Breast epithelium (tissue), 4 donors: ENCODE results near the gene CACNA1B. TPM values are rescaled to one million over a fixed set of nuclear protein-coding genes. Genes with fewer than 3 reads are reported as not detected.

Experiments
- DNase-seq, 2 donors: peaks; one replicate each; pipeline ENCODE4 v3.0.0-alpha.2; 2019; ENCODE audit warnings: low spot score in 2 of 2
- H3K27ac ChIP-seq, 2 donors: fragments of 200-600 bp; sonication (generic) in 1 of 2; one replicate each; pipeline ENCODE4 v1.5.1; 2016 to 2019; ENCODE audit warnings: mild to moderate bottlenecking in 1 of 2
- H3K27me3 ChIP-seq, 2 donors: fragments of 200-600 bp; sonication (generic) in 1 of 2; one replicate each; pipeline versions ENCODE4 v1.5.1 to v1.6.0; 2017 to 2019; ENCODE audit warnings: control low read depth in 1 of 2, mild to moderate bottlenecking in 1 of 2
- H3K36me3 ChIP-seq: fragments of 200-600 bp; one replicate; pipeline ENCODE4 v1.5.1; 2019
- H3K4me1 ChIP-seq, 2 donors: fragments of 200-600 bp; sonication (generic); one replicate each; pipeline ENCODE4 v1.5.1; 2016 to 2019; ENCODE audit warnings: control low read depth in 1 of 2
- H3K4me3 ChIP-seq, 3 donors: fragments of 200-600 bp; sonication (generic); 1 replicate in 2 of 3; 2 replicates in 1 of 3; pipeline ENCODE4 v1.5.1; 2016 to 2019; ENCODE audit warnings: mild to moderate bottlenecking in 3 of 3, moderate library complexity in 2 of 3
- H3K9me3 ChIP-seq, 2 donors: fragments of 200-600 bp; sonication (generic) in 1 of 2; one replicate each; pipeline ENCODE4 v1.5.1; 2016 to 2019; ENCODE audit warnings: control low read depth in 1 of 2
- POLR2A ChIP-seq: fragments of 450-650 bp; IDR thresholded peaks from one replicate; pipeline ENCODE4 v1.6.1; 2016; ENCODE audit warnings: antibody characterized with exemption, mild to moderate bottlenecking, moderate library complexity
- POLR2AphosphoS5 ChIP-seq, 3 donors: sonication (generic); formaldehyde crosslinking; IDR thresholded peaks; one replicate each; pipeline ENCODE4 v1.6.1; 2017; ENCODE audit warnings: antibody characterized with exemption in 3 of 3
- intact Hi-C: fragments of 100-400 bp; cut with DNase I; formaldehyde crosslinking; loops from one replicate; pipeline ENCODE4 v1.15.1; 2023; ENCODE audit warnings: low total_unique reads
- total RNA-seq, 3 donors: library from RNA; depleted of rRNA; stranded (reverse); fragments of >200 nt; gene quantifications; one replicate each; pipeline ENCODE4 v1.1.0, GENCODE V29; 2016
- TF ChIP-seq, protein P1 (sequence below), 3 donors: fragments of 450-650 bp; IDR thresholded peaks; one replicate each; pipeline ENCODE4 v1.5.1; 2016 to 2017; ENCODE audit warnings: antibody characterized with exemption in 3 of 3, mild to moderate bottlenecking in 3 of 3, moderate library complexity in 3 of 3

The CACNA1B gene
- total RNA-seq, 3 donors from 2014 or later: under 0.01 TPM; not detected in 2

DNA sequence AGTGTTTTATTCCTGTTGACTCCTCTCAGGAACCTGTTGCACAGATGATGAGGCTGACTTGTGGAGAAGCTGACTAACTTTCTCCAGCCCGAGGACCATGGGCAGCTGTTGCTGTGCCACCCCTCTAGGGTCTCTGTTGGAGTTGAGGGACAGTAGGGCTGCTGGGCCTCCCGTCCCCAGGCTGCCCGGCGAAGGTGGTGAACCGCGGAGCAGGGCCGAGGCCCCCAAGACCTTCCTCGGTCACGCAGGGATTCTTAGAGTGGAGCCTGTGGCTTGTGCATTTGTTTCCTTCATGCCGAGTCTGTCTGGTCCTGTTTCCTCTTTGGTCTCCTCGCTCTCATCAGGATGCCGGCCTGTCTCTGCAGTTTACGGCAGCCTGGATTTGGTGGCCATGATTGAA is 40.2 kb downstream of the CACNA1B start:
- H3K27me3 ChIP-seq: no peaks in the 10 kb centered on the region
- intact Hi-C loops: no loop called here
- no peak overlapping the region for H3K27ac ChIP-seq
- H3K4me1 ChIP-seq: no peaks in the 10 kb centered on the region
- DNase-seq: no peak
- no peaks in the 10 kb centered on the region for H3K36me3 ChIP-seq
- TF ChIP-seq POLR2A (no peak), POLR2AphosphoS5 (IDR thresholded peaks at IDR 0.05) (no peak)
- TF ChIP-seq, protein P1, sequence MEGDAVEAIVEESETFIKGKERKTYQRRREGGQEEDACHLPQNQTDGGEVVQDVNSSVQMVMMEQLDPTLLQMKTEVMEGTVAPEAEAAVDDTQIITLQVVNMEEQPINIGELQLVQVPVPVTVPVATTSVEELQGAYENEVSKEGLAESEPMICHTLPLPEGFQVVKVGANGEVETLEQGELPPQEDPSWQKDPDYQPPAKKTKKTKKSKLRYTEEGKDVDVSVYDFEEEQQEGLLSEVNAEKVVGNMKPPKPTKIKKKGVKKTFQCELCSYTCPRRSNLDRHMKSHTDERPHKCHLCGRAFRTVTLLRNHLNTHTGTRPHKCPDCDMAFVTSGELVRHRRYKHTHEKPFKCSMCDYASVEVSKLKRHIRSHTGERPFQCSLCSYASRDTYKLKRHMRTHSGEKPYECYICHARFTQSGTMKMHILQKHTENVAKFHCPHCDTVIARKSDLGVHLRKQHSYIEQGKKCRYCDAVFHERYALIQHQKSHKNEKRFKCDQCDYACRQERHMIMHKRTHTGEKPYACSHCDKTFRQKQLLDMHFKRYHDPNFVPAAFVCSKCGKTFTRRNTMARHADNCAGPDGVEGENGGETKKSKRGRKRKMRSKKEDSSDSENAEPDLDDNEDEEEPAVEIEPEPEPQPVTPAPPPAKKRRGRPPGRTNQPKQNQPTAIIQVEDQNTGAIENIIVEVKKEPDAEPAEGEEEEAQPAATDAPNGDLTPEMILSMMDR (IDR thresholded peaks at IDR 0.05): no peak
- H3K4me3 ChIP-seq: no peak overlapping the region
- H3K9me3 ChIP-seq: no peaks in the 10 kb centered on the region

DNA sequence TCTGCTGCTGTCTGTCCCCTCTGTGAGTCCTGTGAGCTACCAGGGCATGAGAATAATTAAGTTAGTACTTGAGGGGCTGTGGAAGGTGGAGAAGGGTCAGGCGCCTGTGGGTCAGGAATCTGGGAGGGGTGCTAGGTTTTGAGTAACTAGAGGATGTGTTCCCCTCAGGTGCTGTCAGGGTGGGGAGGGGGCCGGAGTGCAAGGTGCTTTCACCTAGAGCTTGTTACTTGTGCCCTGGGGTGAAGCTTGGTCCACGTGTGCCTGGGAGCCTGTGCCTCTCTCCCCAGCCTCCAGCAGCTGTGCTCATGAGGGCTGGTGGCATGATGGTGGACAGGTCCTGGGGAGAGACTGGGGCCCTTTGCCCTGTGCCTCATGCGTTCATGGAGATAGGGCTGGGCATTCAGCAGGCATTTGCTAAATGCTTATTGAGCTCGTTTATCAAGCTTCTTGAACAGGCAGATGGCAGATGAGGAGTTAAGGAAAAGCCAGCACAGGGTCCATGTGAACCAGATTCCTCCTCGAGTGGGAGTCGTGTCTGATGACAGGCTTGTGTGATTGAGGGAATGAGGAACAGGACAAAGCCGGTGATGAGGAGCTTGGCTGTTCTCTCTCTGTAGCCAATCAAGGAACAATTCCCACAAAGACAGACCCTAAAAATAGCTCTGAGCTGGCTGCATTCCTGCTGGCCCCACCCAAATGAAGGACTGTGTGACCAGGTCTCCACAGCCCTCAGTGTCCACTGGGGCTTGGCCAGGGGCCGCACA is 40.9 kb downstream of the CACNA1B start:
- TF ChIP-seq, protein P1 (IDR thresholded peaks at IDR 0.05): no peak
- Histone ChIP-seq H3K27ac (no peak overlapping the region), H3K9me3 (no peaks in the 10 kb centered on the region), H3K4me3 (no peak overlapping the region), H3K27me3 (no peaks in the 10 kb centered on the region), H3K4me1 (no peaks in the 10 kb centered on the region), H3K36me3 (no peaks in the 10 kb centered on the region)
- no peak for DNase-seq
- intact Hi-C loops: no loop called here

DNA sequence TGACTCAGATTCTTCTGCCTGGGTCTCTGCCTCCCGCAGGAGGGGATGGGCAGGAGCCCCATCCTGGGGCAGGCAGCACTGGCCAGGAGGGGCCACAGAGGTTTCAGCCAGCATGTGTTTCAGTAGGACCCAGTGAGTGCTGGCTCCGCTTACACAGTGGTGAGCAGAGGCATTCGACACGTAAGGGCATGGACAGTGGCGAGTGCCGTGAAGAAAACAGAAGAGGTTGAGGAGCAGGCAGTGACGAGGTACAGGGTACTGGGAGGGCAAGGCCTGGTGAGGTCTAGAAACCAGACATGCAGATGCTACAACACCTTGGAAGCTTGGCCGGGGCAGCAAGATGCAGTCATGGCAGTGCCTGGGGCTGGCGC is 41.5 kb downstream of the CACNA1B start:
- H3K27me3 ChIP-seq: no peaks in the 10 kb centered on the region
- no peaks in the 10 kb centered on the region for H3K36me3 ChIP-seq
- no peaks in the 10 kb centered on the region for H3K4me1 ChIP-seq
- DNase-seq: no peak
- no peak overlapping the region for H3K27ac ChIP-seq
- H3K4me3 ChIP-seq: no peak overlapping the region
- no peaks in the 10 kb centered on the region for H3K9me3 ChIP-seq
- intact Hi-C loops: no loop called here
- no peak for TF ChIP-seq POLR2AphosphoS5 (IDR thresholded peaks at IDR 0.05)
- TF ChIP-seq, protein P1 (IDR thresholded peaks at IDR 0.05): no peak

DNA sequence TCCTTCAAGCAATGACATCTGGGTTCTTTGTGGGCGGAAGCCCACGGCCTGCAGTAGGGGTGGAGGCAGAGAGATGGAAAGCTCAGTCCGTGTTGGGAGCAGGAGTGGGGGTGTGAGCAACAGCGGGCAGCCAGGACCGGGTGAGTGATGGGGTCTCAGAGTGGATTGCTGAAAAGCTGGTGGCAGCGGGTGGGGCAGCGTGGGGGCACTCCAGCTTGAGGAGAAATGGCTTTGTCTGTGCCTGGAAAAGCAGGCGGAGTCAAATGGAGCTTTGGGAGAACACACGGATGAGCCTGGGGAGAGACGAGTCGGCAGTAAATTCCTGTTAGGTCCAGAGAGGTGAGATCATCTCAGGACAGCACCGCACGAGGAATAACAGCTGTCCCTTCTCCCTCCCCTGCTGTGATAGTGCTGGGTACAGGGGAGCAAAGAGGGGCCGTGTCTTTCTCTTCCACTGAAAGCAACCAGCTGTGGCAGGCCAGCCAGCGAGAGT is 42.1 kb downstream of the CACNA1B start:
- Histone ChIP-seq H3K9me3 (no peaks in the 10 kb centered on the region), H3K27me3 (no peaks in the 10 kb centered on the region), H3K36me3 (no peaks in the 10 kb centered on the region), H3K4me1 (no peaks in the 10 kb centered on the region), H3K4me3 (no peak overlapping the region), H3K27ac (no peak overlapping the region)
- DNase-seq: no peak
- TF ChIP-seq POLR2AphosphoS5 (IDR thresholded peaks at IDR 0.05) (no peak), POLR2A (no peak)
- TF ChIP-seq, protein P1 (IDR thresholded peaks at IDR 0.05): no peak
- intact Hi-C loops: no loop called here

DNA sequence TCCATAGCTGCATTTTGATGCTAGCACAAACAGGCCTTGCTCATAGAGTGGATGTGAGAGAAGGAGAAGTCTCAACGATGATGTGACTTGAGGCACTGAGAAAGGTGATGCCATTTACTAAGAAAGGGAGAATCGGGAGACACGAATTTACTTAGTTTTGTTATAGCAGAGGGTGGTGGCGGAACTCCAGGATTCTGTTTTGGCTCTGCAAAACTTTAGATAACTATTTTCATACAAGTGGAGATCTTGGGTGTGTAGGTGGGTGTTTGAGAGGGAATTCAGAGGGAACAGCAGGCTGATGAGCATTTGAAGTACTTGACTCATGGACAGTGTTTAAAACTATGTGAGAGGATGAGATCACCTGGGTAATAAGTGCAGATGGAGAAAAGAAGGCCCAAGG is 43.2 kb downstream of the CACNA1B start:
- DNase-seq: no peak
- no peaks in the 10 kb centered on the region for H3K9me3 ChIP-seq
- H3K27ac ChIP-seq: no peak overlapping the region
- H3K4me1 ChIP-seq: no peaks in the 10 kb centered on the region
- no peaks in the 10 kb centered on the region for H3K36me3 ChIP-seq
- intact Hi-C loops: no loop called here
- H3K4me3 ChIP-seq: no peak overlapping the region
- TF ChIP-seq, protein P1 (IDR thresholded peaks at IDR 0.05): no peak
- TF ChIP-seq POLR2A (no peak), POLR2AphosphoS5 (IDR thresholded peaks at IDR 0.05) (no peak)
- no peaks in the 10 kb centered on the region for H3K27me3 ChIP-seq
